Measurements from ENCODE around the gene PARD3. TPM values are rescaled to one million over a fixed set of nuclear protein-coding genes. Genes with fewer than 3 reads are reported as not detected.

Gene PARD3
- total RNA-seq, 1 donor from 2014 or later, result 22.9 TPM

GRCh38 chr10:34111179-34111578 lies 703.9 kb downstream of the PARD3 start:
- DNase-seq, result no peak
- no peak for TF ChIP-seq CTCF (IDR thresholded peaks at IDR 0.05; ENCODE audit: partially characterized antibody, unreplicated experiment)
- Mint-ChIP-seq H3K9me3 (ENCODE audit: unreplicated experiment) (no peaks in the 10 kb centered on the region), H3K27ac (ENCODE audit: unreplicated experiment) (no peak overlapping the region), H3K27me3 (ENCODE audit: unreplicated experiment) (peaks cover 1% of the 10 kb centered on the region), H3K4me1 (ENCODE audit: low read depth, unreplicated experiment) (peaks cover 9% of the 10 kb centered on the region), H3K36me3 (ENCODE audit: unreplicated experiment) (no peaks in the 10 kb centered on the region), H3K4me3 (ENCODE audit: unreplicated experiment) (no peak overlapping the region)

GRCh38 chr10:34109952-34110702 lies 705.0 kb downstream of the PARD3 start:
- H3K27me3 Mint-ChIP-seq (ENCODE audit: unreplicated experiment), result peaks cover 1% of the 10 kb centered on the region
- H3K4me1 Mint-ChIP-seq (ENCODE audit: low read depth, unreplicated experiment), result peaks cover 9% of the 10 kb centered on the region
- no peak for TF ChIP-seq CTCF (IDR thresholded peaks at IDR 0.05; ENCODE audit: partially characterized antibody, unreplicated experiment)
- no peaks in the 10 kb centered on the region for H3K9me3 Mint-ChIP-seq (ENCODE audit: unreplicated experiment)
- H3K27ac Mint-ChIP-seq (ENCODE audit: unreplicated experiment), result no peak overlapping the region
- no peak for DNase-seq
- H3K36me3 Mint-ChIP-seq (ENCODE audit: unreplicated experiment), result no peaks in the 10 kb centered on the region
- no peak overlapping the region for H3K4me3 Mint-ChIP-seq (ENCODE audit: unreplicated experiment)

GRCh38 chr10:34109495-34109894 lies 705.6 kb downstream of the PARD3 start:
- H3K4me3 Mint-ChIP-seq (ENCODE audit: unreplicated experiment), result no peak overlapping the region
- H3K27ac Mint-ChIP-seq (ENCODE audit: unreplicated experiment), result no peak overlapping the region
- no peak for DNase-seq
- peaks cover 9% of the 10 kb centered on the region for H3K4me1 Mint-ChIP-seq (ENCODE audit: low read depth, unreplicated experiment)
- TF ChIP-seq CTCF (IDR thresholded peaks at IDR 0.05; ENCODE audit: partially characterized antibody, unreplicated experiment), result no peak
- H3K36me3 Mint-ChIP-seq (ENCODE audit: unreplicated experiment), result no peaks in the 10 kb centered on the region
- no peaks in the 10 kb centered on the region for H3K27me3 Mint-ChIP-seq (ENCODE audit: unreplicated experiment)
- no peaks in the 10 kb centered on the region for H3K9me3 Mint-ChIP-seq (ENCODE audit: unreplicated experiment)

GRCh38 chr10:34107626-34108516 lies 707.2 kb downstream of the PARD3 start:
- peaks cover 1% of the 10 kb centered on the region for H3K9me3 Mint-ChIP-seq (ENCODE audit: unreplicated experiment)
- no peak overlapping the region for H3K4me3 Mint-ChIP-seq (ENCODE audit: unreplicated experiment)
- DNase-seq, result no peak
- peaks cover 7% of the 10 kb centered on the region for H3K4me1 Mint-ChIP-seq (ENCODE audit: low read depth, unreplicated experiment)
- H3K27me3 Mint-ChIP-seq (ENCODE audit: unreplicated experiment), result no peaks in the 10 kb centered on the region
- TF ChIP-seq CTCF (IDR thresholded peaks at IDR 0.05; ENCODE audit: partially characterized antibody, unreplicated experiment), result no peak
- no peaks in the 10 kb centered on the region for H3K36me3 Mint-ChIP-seq (ENCODE audit: unreplicated experiment)
- no peak overlapping the region for H3K27ac Mint-ChIP-seq (ENCODE audit: unreplicated experiment)
